ENCODE measurements around the gene HDLBP. TPM values are rescaled to one million over a fixed set of nuclear protein-coding genes. Genes with fewer than 3 reads are reported as not detected.

HDLBP gene
- total and polyA plus RNA-seq, 5 donors: 265 to 394 (median 373) TPM

- Histone ChIP-seq H3K4me1 (ENCODE audit: control insufficient read depth, insufficient read depth, low read length) (no peaks in the 10 kb centered on the region), H3K27ac (ENCODE audit: low read length) (no peak overlapping the region), H3K9me3 (ENCODE audit: control insufficient read depth, low read length) (no peaks in the 10 kb centered on the region), H3K27me3 (ENCODE audit: control insufficient read depth, insufficient read depth) (no peaks in the 10 kb centered on the region), H3K4me3 (ENCODE audit: low read length) (no peak overlapping the region)
- 92% methylated on average over 14 of the region's 14 CpGs for WGBS
- DNase-seq (no peak), ATAC-seq (no peak)
- intact Hi-C loops (cut with DNase I): no loop called here
Observed at GRCh38 chr2:241249654-241250053, 65.8 kb downstream of the HDLBP start.

DNA sequence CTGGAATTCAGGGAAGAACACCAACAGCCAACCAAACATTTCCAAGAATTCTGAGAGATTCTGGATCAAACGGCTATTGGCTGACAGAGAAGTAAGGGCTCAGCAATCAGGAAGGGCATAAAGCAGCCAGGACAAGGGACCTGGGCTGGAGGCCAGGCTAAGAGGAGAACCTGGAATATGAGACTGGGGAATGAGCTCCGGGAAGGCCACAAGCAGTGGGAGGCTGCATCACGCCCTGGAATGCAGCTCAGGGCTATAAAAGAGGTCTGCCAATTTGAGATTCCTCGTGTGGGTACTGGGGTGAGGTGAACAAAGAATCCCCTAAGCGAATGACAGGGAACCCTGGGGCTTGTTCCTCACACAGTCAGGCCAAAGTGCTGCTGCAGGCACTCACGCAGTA lies 66.6 kb downstream of the HDLBP start:
- Histone ChIP-seq H3K4me1 (ENCODE audit: control insufficient read depth, insufficient read depth, low read length) (no peaks in the 10 kb centered on the region), H3K27ac (ENCODE audit: low read length) (no peak overlapping the region), H3K4me3 (ENCODE audit: low read length) (no peak overlapping the region), H3K9me3 (ENCODE audit: control insufficient read depth, low read length) (no peaks in the 10 kb centered on the region), H3K27me3 (ENCODE audit: control insufficient read depth, insufficient read depth) (no peaks in the 10 kb centered on the region)
- intact Hi-C loops (cut with DNase I): no loop called here
- ATAC-seq (no peak), DNase-seq (no peak)
- WGBS: 81% methylated on average over 6 of the region's 6 CpGs

- WGBS: 97% methylated on average over 11 of the region's 11 CpGs
- H3K27ac ChIP-seq (ENCODE audit: low read length): no peak overlapping the region
- H3K4me1 ChIP-seq (ENCODE audit: control insufficient read depth, insufficient read depth, low read length): no peaks in the 10 kb centered on the region
- H3K9me3 ChIP-seq (ENCODE audit: control insufficient read depth, low read length): no peaks in the 10 kb centered on the region
- no peak for ATAC-seq
- H3K27me3 ChIP-seq (ENCODE audit: control insufficient read depth, insufficient read depth): no peaks in the 10 kb centered on the region
- intact Hi-C loops (cut with DNase I): no loop called here
- H3K4me3 ChIP-seq (ENCODE audit: low read length): no peak overlapping the region
- DNase-seq: no peak
Observed at GRCh38 chr2:241248289-241248688, 67.2 kb downstream of the HDLBP start.

GRCh38 chr2:241244368-241244767 lies 71.1 kb downstream of the HDLBP start:
- Histone ChIP-seq H3K27me3 (ENCODE audit: control insufficient read depth, insufficient read depth) (no peaks in the 10 kb centered on the region), H3K27ac (ENCODE audit: low read length) (no peak overlapping the region), H3K9me3 (ENCODE audit: control insufficient read depth, low read length) (no peaks in the 10 kb centered on the region), H3K4me3 (ENCODE audit: low read length) (no peak overlapping the region), H3K4me1 (ENCODE audit: control insufficient read depth, insufficient read depth, low read length) (no peaks in the 10 kb centered on the region)
- WGBS: 94% methylated on average over 6 of the region's 6 CpGs
- ATAC-seq: no peak
- no peak for DNase-seq
- intact Hi-C loops (cut with DNase I): no loop called here

- peak in 1 of 2 donors; percentile 27 for ATAC-seq
- H3K27me3 ChIP-seq (ENCODE audit: control insufficient read depth, insufficient read depth): no peaks in the 10 kb centered on the region
- H3K27ac ChIP-seq (ENCODE audit: low read length): no peak overlapping the region
- DNase-seq: no peak
- 48% methylated on average over 14 of the region's 14 CpGs for WGBS
- H3K4me1 ChIP-seq (ENCODE audit: control insufficient read depth, insufficient read depth, low read length): no peaks in the 10 kb centered on the region
- no peak overlapping the region for H3K4me3 ChIP-seq (ENCODE audit: low read length)
- intact Hi-C loops (cut with DNase I): no loop called here
- no peaks in the 10 kb centered on the region for H3K9me3 ChIP-seq (ENCODE audit: control insufficient read depth, low read length)
Observed at GRCh38 chr2:241242306-241242705, 73.2 kb downstream of the HDLBP start.

GRCh38 chr2:241241669-241242068 lies 73.8 kb downstream of the HDLBP start:
- DNase-seq (no peak), ATAC-seq (no peak)
- intact Hi-C loops (cut with DNase I): no loop called here
- Histone ChIP-seq H3K9me3 (ENCODE audit: control insufficient read depth, low read length) (no peaks in the 10 kb centered on the region), H3K4me3 (ENCODE audit: low read length) (no peak overlapping the region), H3K4me1 (ENCODE audit: control insufficient read depth, insufficient read depth, low read length) (no peaks in the 10 kb centered on the region), H3K27ac (ENCODE audit: low read length) (no peak overlapping the region), H3K27me3 (ENCODE audit: control insufficient read depth, insufficient read depth) (no peaks in the 10 kb centered on the region)
- WGBS: 90% methylated on average over 4 of the region's 4 CpGs

GRCh38 chr2:241240320-241241004 lies 75.0 kb downstream of the HDLBP start:
- H3K27ac ChIP-seq (ENCODE audit: low read length): no peak overlapping the region
- intact Hi-C loops (cut with DNase I): no loop called here
- H3K9me3 ChIP-seq (ENCODE audit: control insufficient read depth, low read length): no peaks in the 10 kb centered on the region
- H3K27me3 ChIP-seq (ENCODE audit: control insufficient read depth, insufficient read depth): no peaks in the 10 kb centered on the region
- no peak overlapping the region for H3K4me3 ChIP-seq (ENCODE audit: low read length)
- no peaks in the 10 kb centered on the region for H3K4me1 ChIP-seq (ENCODE audit: control insufficient read depth, insufficient read depth, low read length)
- DNase-seq (no peak), ATAC-seq (no peak)
- WGBS: 91% methylated on average over 21 of the region's 21 CpGs

GRCh38 chr2:241239552-241240202 lies 75.8 kb downstream of the HDLBP start:
- no peak overlapping the region for H3K27ac ChIP-seq (ENCODE audit: low read length)
- no peak overlapping the region for H3K4me3 ChIP-seq (ENCODE audit: low read length)
- intact Hi-C loops (cut with DNase I): no loop called here
- DNase-seq (no peak), ATAC-seq (no peak)
- no peaks in the 10 kb centered on the region for H3K9me3 ChIP-seq (ENCODE audit: control insufficient read depth, low read length)
- 92% methylated on average over 28 of the region's 28 CpGs for WGBS
- H3K4me1 ChIP-seq (ENCODE audit: control insufficient read depth, insufficient read depth, low read length): no peaks in the 10 kb centered on the region
- no peaks in the 10 kb centered on the region for H3K27me3 ChIP-seq (ENCODE audit: control insufficient read depth, insufficient read depth)

DNA sequence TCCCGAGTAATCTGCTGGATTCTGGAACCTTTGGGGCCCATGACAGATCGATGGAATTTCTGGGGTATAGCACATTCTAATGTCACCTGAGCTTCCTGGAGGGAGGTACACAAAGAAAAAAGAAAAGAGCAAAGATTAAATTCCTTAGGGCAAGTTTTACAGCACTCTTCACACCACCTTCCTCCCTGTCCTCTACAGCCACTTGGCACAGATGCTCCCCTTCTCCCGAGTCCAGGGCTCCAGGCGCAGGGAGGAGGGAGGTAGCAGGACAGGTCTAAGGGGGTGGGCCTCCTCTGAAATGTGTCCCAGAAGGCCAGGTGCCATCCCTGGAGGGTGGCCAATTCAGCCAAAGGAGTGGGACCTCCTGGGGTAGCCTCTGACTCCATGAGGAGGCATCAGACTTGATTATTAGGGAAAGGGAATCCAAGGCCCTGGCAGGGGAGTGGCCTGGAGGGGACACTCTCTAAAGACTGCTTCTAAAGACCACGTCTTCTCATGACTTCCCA lies 76.7 kb downstream of the HDLBP start:
- intact Hi-C loops (cut with DNase I): no loop called here
- no peak overlapping the region for H3K4me3 ChIP-seq (ENCODE audit: low read length)
- no peaks in the 10 kb centered on the region for H3K9me3 ChIP-seq (ENCODE audit: control insufficient read depth, low read length)
- 85% methylated on average over 5 of the region's 5 CpGs for WGBS
- no peak for ATAC-seq
- no peak overlapping the region for H3K27ac ChIP-seq (ENCODE audit: low read length)
- DNase-seq: no peak
- no peaks in the 10 kb centered on the region for H3K27me3 ChIP-seq (ENCODE audit: control insufficient read depth, insufficient read depth)
- no peaks in the 10 kb centered on the region for H3K4me1 ChIP-seq (ENCODE audit: control insufficient read depth, insufficient read depth, low read length)

DNA sequence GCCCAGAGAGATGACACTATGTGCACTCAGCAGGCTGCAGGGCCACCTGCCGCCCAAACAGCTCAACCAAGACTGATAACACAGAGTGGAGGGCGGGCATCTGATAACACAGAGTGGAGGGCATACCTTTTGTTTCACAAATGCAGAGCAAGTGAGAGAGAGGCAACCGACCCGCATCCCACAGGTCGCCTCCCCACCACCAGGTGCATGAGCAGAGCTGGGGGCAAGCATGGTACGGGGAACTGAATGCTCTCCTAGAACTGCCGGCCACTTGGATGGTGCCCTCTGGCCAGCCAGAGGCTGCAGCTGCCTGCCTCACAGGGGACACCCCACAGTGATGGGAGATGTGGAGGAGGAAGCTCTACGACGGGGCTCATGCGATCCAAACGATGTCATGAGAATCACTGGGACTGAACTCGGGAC lies 77.5 kb downstream of the HDLBP start:
- H3K4me1 ChIP-seq (ENCODE audit: control insufficient read depth, insufficient read depth, low read length): no peaks in the 10 kb centered on the region
- DNase-seq: no peak
- intact Hi-C loops (cut with DNase I): no loop called here
- H3K4me3 ChIP-seq (ENCODE audit: low read length): no peak overlapping the region
- ATAC-seq: no peak
- no peaks in the 10 kb centered on the region for H3K27me3 ChIP-seq (ENCODE audit: control insufficient read depth, insufficient read depth)
- no peak overlapping the region for H3K27ac ChIP-seq (ENCODE audit: low read length)
- 83% methylated on average over 12 of the region's 12 CpGs for WGBS
- no peaks in the 10 kb centered on the region for H3K9me3 ChIP-seq (ENCODE audit: control insufficient read depth, low read length)

DNA sequence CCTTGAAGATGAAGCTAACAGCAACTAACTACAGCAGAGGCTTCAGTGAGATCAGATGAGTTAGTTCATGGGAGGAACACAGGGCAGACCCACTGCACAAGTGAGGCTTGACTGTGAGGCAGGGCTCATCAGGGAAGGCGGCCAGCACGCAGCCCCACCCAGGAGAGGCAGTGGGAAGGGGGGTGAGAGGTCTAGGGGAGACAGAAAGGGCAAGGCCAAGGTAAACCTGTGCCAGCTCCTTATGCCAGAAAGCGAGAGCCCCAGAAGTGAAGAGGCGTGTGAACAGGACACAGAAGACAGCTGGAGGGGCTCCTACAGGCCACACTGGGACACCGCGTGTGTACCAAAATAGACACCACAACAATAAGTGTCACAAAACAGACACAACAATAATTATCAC lies 78.4 kb downstream of the HDLBP start:
- no peaks in the 10 kb centered on the region for H3K4me1 ChIP-seq (ENCODE audit: control insufficient read depth, insufficient read depth, low read length)
- intact Hi-C loops (cut with DNase I): no loop called here
- H3K27ac ChIP-seq (ENCODE audit: low read length): no peak overlapping the region
- DNase-seq (peak in 1 of 3 donors; percentile 4), ATAC-seq (no peak)
- H3K9me3 ChIP-seq (ENCODE audit: control insufficient read depth, low read length): no peaks in the 10 kb centered on the region
- H3K4me3 ChIP-seq (ENCODE audit: low read length): no peak overlapping the region
- WGBS: 89% methylated on average over 6 of the region's 6 CpGs
- H3K27me3 ChIP-seq (ENCODE audit: control insufficient read depth, insufficient read depth): no peaks in the 10 kb centered on the region
